ENCODE measurements around the gene CDAN1. TPM values are rescaled to one million over a fixed set of nuclear protein-coding genes. Genes with fewer than 3 reads are reported as not detected.

Gene CDAN1
- total and polyA plus RNA-seq, 2 donors (not counting 3 experiments of a cell fraction or from before 2014, with no cell fraction given) = 7.2 to 23.4 TPM

GRCh38 chr15:42712584-42712983 is 24.3 kb downstream of the CDAN1 start:
- no peaks in the 10 kb centered on the region for H4K20me1 ChIP-seq (replicated peaks; ENCODE audit: control insufficient read depth, extremely low read depth, insufficient read depth, low read length)
- no peaks in the 10 kb centered on the region for H3K9me1 ChIP-seq (replicated peaks; ENCODE audit: control insufficient read depth, extremely low read depth, insufficient read depth, low read length)
- POLR2A ChIA-PET = interaction anchor here (0.7 kb wide), 1 partner anchor 11 kb away, joined by 3 read pairs; no protein-coding TSS in a partner anchor
- H3K36me3 ChIP-seq (ENCODE audit: control insufficient read depth in 2 of 2, extremely low read depth in 1 of 2, insufficient read depth in 2 of 2, low read length in 2 of 2) = no peaks in the 10 kb centered on the region
- H3K9ac ChIP-seq (replicated peaks; ENCODE audit: extremely low read depth, insufficient read depth, low read length) = no peak overlapping the region
- CTCF ChIA-PET = interaction anchor here (1.0 to 1.2 kb wide), 3 partner anchors 9 to 214 kb away, joined by 3 to 4 read pairs (median 4); no protein-coding TSS in a partner anchor
- FAIRE-seq (no peak), DNase-seq (ENCODE audit: low read depth, low spot score) (no peak)
- no peak overlapping the region for H3K4me2 ChIP-seq (ENCODE audit: insufficient read depth, low read length)
- H3K27me3 ChIP-seq (ENCODE audit: control insufficient read depth in 2 of 2, insufficient read depth in 2 of 2, low read length in 2 of 2) = no peaks in the 10 kb centered on the region
- H2AFZ ChIP-seq (ENCODE audit: low read depth, low read length) = no peak overlapping the region
- H3K79me2 ChIP-seq (ENCODE audit: control insufficient read depth, insufficient read depth, low read length) = no peaks in the 10 kb centered on the region
- dilution Hi-C loops (cut with MboI; ENCODE audit: extremely low pct_ligation_motif_present, low sequenced_read_pairs) (no loop called here), intact Hi-C loops (cut with micrococcal nuclease) (no loop called here)
- TF ChIP-seq JUN (IDR thresholded peaks at IDR 0.05; ENCODE audit: borderline replicate concordance, insufficient read depth, insufficient read length, low read depth) (no peak), FOS (IDR thresholded peaks at IDR 0.05; ENCODE audit: borderline replicate concordance, insufficient read depth, low read length) (no peak), MAX (IDR thresholded peaks at IDR 0.05; ENCODE audit: insufficient read depth, insufficient read length) (no peak), POLR2A (IDR thresholded peaks at IDR 0.05; ENCODE audit: low read depth, low read length) (no peak), CTCF (IDR thresholded peaks at IDR 0.05; ENCODE audit: extremely low read depth in 1 of 2, insufficient read depth in 1 of 2, low read depth in 1 of 2, low read length in 2 of 2) (no peak), GATA2 (IDR thresholded peaks at IDR 0.05; ENCODE audit: insufficient read depth, insufficient read length, low read depth, low read length) (no peak)
- H3K9me3 ChIP-seq (replicated peaks; ENCODE audit: control insufficient read depth, insufficient read depth, low read length) = no peaks in the 10 kb centered on the region
- peaks cover 4% of the 10 kb centered on the region for H3K4me1 ChIP-seq (ENCODE audit: control insufficient read depth, extremely low read depth, insufficient read depth, low read length)
- BruUV-seq (replicated peaks) = no TSS peak
- H3K27ac ChIP-seq (ENCODE audit: insufficient read depth, low read depth, low read length) = no peak overlapping the region
- H3K4me3 ChIP-seq (replicated peaks in 1 of 3; ENCODE audit: insufficient read depth in 1 of 3, low read depth in 1 of 3, low read length in 3 of 3) = no peak overlapping the region
